WTC11 (cell line): ENCODE results near the gene HYAL1.

Source experiments
- JUN ChIP-seq: sonication (generic); formaldehyde crosslinking; IDR thresholded peaks from 2 replicates; pipeline ENCODE4 v1.8.0; 2023; ENCODE audit warnings: mild to moderate bottlenecking, missing genetic modification reagents
- NFATC4 ChIP-seq: fragments of 250-450 bp; sonication (Bioruptor Pico); IDR thresholded peaks from 2 replicates; pipeline ENCODE4 v1.9.0; 2021; ENCODE audit warnings: mild to moderate bottlenecking
- TF ChIP-seq, protein P1 (sequence below): sonication (generic); formaldehyde crosslinking; IDR thresholded peaks from 2 replicates; pipeline ENCODE4 v1.8.0; 2022; ENCODE audit warnings: missing genetic modification reagents

- TF ChIP-seq JUN (CRISPR knock-in tag) (no peak), NFATC4 (CRISPR knock-in tag) (no peak)
- TF ChIP-seq, protein P1, sequence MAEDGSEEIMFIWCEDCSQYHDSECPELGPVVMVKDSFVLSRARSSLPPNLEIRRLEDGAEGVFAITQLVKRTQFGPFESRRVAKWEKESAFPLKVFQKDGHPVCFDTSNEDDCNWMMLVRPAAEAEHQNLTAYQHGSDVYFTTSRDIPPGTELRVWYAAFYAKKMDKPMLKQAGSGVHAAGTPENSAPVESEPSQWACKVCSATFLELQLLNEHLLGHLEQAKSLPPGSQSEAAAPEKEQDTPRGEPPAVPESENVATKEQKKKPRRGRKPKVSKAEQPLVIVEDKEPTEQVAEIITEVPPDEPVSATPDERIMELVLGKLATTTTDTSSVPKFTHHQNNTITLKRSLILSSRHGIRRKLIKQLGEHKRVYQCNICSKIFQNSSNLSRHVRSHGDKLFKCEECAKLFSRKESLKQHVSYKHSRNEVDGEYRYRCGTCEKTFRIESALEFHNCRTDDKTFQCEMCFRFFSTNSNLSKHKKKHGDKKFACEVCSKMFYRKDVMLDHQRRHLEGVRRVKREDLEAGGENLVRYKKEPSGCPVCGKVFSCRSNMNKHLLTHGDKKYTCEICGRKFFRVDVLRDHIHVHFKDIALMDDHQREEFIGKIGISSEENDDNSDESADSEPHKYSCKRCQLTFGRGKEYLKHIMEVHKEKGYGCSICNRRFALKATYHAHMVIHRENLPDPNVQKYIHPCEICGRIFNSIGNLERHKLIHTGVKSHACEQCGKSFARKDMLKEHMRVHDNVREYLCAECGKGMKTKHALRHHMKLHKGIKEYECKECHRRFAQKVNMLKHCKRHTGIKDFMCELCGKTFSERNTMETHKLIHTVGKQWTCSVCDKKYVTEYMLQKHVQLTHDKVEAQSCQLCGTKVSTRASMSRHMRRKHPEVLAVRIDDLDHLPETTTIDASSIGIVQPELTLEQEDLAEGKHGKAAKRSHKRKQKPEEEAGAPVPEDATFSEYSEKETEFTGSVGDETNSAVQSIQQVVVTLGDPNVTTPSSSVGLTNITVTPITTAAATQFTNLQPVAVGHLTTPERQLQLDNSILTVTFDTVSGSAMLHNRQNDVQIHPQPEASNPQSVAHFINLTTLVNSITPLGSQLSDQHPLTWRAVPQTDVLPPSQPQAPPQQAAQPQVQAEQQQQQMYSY (CRISPR knock-in tag), result no peak
Measured at GRCh38 chr3:50297896-50298725, 5.3 kb downstream of the HYAL1 start.
